ENCODE results near the gene TDRD12. TPM values are rescaled to one million over a fixed set of nuclear protein-coding genes. Genes with fewer than 3 reads are reported as not detected.
"Not testable (repeated sequence)": the region's sequence is repeated elsewhere in the genome, so short reads cannot be mapped to it uniquely, and the experiment has no call there.

TDRD12 gene
- total RNA-seq, 1 donor from 2014 or later: not detected

DNA sequence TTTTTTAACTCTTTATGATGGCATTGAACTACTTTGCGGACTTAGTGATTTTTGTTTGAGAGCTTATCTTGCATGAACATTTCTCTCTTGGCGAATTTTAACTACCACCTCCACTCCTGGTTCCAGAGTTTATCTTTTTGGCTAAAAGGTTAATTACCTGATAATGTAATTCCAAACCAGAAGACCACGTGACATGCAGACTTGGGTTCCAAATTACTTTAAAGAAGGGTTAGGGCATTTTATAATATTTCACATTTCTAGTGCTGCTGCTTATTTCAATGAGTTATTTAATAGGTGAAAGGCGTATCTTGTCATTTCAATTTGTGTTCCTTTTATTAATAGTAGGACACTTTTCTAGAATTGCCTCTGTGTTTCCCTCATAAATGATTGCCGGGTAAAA is 52.0 kb downstream of the TDRD12 start:
- Mint-ChIP-seq H3K4me3 (ENCODE audit: unreplicated experiment) (no peak overlapping the region), H3K4me1 (ENCODE audit: low read depth, unreplicated experiment) (peaks cover 2% of the 10 kb centered on the region), H3K9me3 (ENCODE audit: unreplicated experiment) (no peaks in the 10 kb centered on the region), H3K27me3 (ENCODE audit: unreplicated experiment) (peaks cover 4% of the 10 kb centered on the region), H3K36me3 (ENCODE audit: unreplicated experiment) (peaks cover 3% of the 10 kb centered on the region), H3K27ac (ENCODE audit: unreplicated experiment) (no peak overlapping the region)
- TF ChIP-seq CTCF (IDR thresholded peaks at IDR 0.05; ENCODE audit: partially characterized antibody, unreplicated experiment): no peak
- DNase-seq: no peak

DNA sequence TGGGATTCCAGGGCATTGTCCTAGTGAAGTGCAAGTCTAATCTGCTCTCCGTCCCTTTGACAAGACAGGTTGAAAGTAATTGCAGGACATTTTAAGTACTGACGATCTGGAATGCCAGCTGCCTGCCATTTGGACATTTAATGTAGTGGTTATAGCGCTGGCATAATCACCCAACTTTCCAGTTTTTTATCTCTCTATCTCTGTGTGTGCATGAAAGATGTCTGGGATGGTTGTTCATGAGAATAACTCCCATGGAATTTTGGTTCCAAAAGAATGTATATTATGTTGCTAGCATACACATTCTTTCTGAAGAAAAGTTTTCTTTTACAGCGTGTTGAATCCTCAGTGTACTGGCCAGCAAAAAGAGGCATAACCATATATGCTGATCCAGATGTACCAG is 53.6 kb downstream of the TDRD12 start:
- H3K4me1 Mint-ChIP-seq (ENCODE audit: low read depth, unreplicated experiment): peaks cover 2% of the 10 kb centered on the region
- H3K27ac Mint-ChIP-seq (ENCODE audit: unreplicated experiment): no peak overlapping the region
- DNase-seq: no peak
- TF ChIP-seq CTCF (IDR thresholded peaks at IDR 0.05; ENCODE audit: partially characterized antibody, unreplicated experiment): no peak
- no peaks in the 10 kb centered on the region for H3K9me3 Mint-ChIP-seq (ENCODE audit: unreplicated experiment)
- peaks cover 4% of the 10 kb centered on the region for H3K27me3 Mint-ChIP-seq (ENCODE audit: unreplicated experiment)
- peaks cover 3% of the 10 kb centered on the region for H3K36me3 Mint-ChIP-seq (ENCODE audit: unreplicated experiment)
- H3K4me3 Mint-ChIP-seq (ENCODE audit: unreplicated experiment): no peak overlapping the region

GRCh38 chr19:32779082-32779481 is 59.5 kb downstream of the TDRD12 start:
- Mint-ChIP-seq H3K27ac (ENCODE audit: unreplicated experiment) (no peak overlapping the region), H3K27me3 (ENCODE audit: unreplicated experiment) (peaks cover 2% of the 10 kb centered on the region), H3K9me3 (ENCODE audit: unreplicated experiment) (peaks cover 4% of the 10 kb centered on the region), H3K4me1 (ENCODE audit: low read depth, unreplicated experiment) (no peaks in the 10 kb centered on the region), H3K36me3 (ENCODE audit: unreplicated experiment) (peaks cover 11% of the 10 kb centered on the region), H3K4me3 (ENCODE audit: unreplicated experiment) (no peak overlapping the region)
- no peak for TF ChIP-seq CTCF (IDR thresholded peaks at IDR 0.05; ENCODE audit: partially characterized antibody, unreplicated experiment)
- no peak for DNase-seq

GRCh38 chr19:32781280-32781679 is 61.7 kb downstream of the TDRD12 start:
- no peak overlapping the region for H3K27ac Mint-ChIP-seq (ENCODE audit: unreplicated experiment)
- no peak for DNase-seq
- peaks cover 4% of the 10 kb centered on the region for H3K9me3 Mint-ChIP-seq (ENCODE audit: unreplicated experiment)
- H3K27me3 Mint-ChIP-seq (ENCODE audit: unreplicated experiment): no peaks in the 10 kb centered on the region
- peaks cover 8% of the 10 kb centered on the region for H3K36me3 Mint-ChIP-seq (ENCODE audit: unreplicated experiment)
- H3K4me3 Mint-ChIP-seq (ENCODE audit: unreplicated experiment): no peak overlapping the region
- TF ChIP-seq CTCF (IDR thresholded peaks at IDR 0.05; ENCODE audit: partially characterized antibody, unreplicated experiment): no peak
- no peaks in the 10 kb centered on the region for H3K4me1 Mint-ChIP-seq (ENCODE audit: low read depth, unreplicated experiment)

DNA sequence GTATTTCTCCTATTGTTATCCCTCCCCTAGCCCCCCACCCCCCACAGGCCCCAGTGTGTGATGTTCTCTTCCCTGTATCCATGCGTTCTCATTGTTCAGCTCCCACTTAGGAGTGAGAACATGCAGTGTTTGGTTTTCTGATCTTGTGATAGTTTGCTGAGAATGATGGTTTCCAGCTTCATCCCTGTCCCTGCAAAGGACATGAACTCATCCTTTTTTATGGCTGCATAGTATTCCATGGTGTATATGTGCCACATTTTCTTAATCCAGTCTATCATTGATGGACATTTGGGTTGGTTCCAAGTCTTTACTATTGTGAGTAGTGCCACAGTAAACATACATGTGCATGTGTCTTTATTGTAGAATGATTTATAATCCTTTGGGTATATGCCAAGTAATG is 62.5 kb downstream of the TDRD12 start:
- H3K27ac Mint-ChIP-seq (ENCODE audit: unreplicated experiment); H3K4me1 Mint-ChIP-seq (ENCODE audit: low read depth, unreplicated experiment); DNase-seq; H3K4me3 Mint-ChIP-seq (ENCODE audit: unreplicated experiment); H3K27me3 Mint-ChIP-seq (ENCODE audit: unreplicated experiment); H3K36me3 Mint-ChIP-seq (ENCODE audit: unreplicated experiment); H3K9me3 Mint-ChIP-seq (ENCODE audit: unreplicated experiment): not testable (repeated sequence)

GRCh38 chr19:32787161-32787813 is 67.7 kb downstream of the TDRD12 start:
- not testable (repeated sequence) for H3K4me3 Mint-ChIP-seq (ENCODE audit: unreplicated experiment)

GRCh38 chr19:32787895-32788294 is 68.3 kb downstream of the TDRD12 start:
- not testable (repeated sequence) for DNase-seq; H3K27ac Mint-ChIP-seq (ENCODE audit: unreplicated experiment); H3K9me3 Mint-ChIP-seq (ENCODE audit: unreplicated experiment); H3K4me1 Mint-ChIP-seq (ENCODE audit: low read depth, unreplicated experiment); H3K4me3 Mint-ChIP-seq (ENCODE audit: unreplicated experiment); H3K36me3 Mint-ChIP-seq (ENCODE audit: unreplicated experiment); H3K27me3 Mint-ChIP-seq (ENCODE audit: unreplicated experiment)

More at GRCh38 chr19:32787161-32787813, 67.7 kb downstream of the TDRD12 start:
- H3K4me1 Mint-ChIP-seq (ENCODE audit: low read depth, unreplicated experiment); H3K27me3 Mint-ChIP-seq (ENCODE audit: unreplicated experiment); H3K27ac Mint-ChIP-seq (ENCODE audit: unreplicated experiment); H3K36me3 Mint-ChIP-seq (ENCODE audit: unreplicated experiment); DNase-seq; H3K9me3 Mint-ChIP-seq (ENCODE audit: unreplicated experiment): not testable (repeated sequence)
